DND-41 (cell line): Measurements from ENCODE around the gene ARHGEF4.

Experiments used
- ATAC-seq: fragments of 200-7000 bp; cut with Tn5 transposase; 3 replicates; pipeline ENCODE4 v1.9.1; 2021; ENCODE audit warnings: low read depth; ENCODE audit not compliant: insufficient read depth
- DNase-seq: peaks from one replicate; pipeline ENCODE4 v3.0.0-alpha.2; 2020
- H2AFZ ChIP-seq: 2 replicates; pipeline ENCODE4 v1.6.0; 2012; ENCODE audit warnings: low read depth, low read length
- H3K27ac ChIP-seq: 2 replicates; pipeline ENCODE4 v1.5.1; 2012; ENCODE audit warnings: low read length, inconsistent platforms
- H3K27me3 ChIP-seq: fragments of 200-600 bp; sonication (generic); 2 replicates; pipeline ENCODE4 v1.6.0; 2012; ENCODE audit warnings: low read length, mild to moderate bottlenecking, inconsistent platforms; ENCODE audit not compliant: insufficient read depth, poor library complexity
- H3K36me3 ChIP-seq: 2 replicates; pipeline ENCODE4 v1.5.1; 2012; ENCODE audit warnings: low read length, inconsistent platforms; ENCODE audit not compliant: insufficient read depth
- H3K4me1 ChIP-seq: 2 replicates; pipeline ENCODE4 v1.5.1; 2012; ENCODE audit warnings: mild to moderate bottlenecking, low read length; ENCODE audit not compliant: insufficient read depth
- H3K4me2 ChIP-seq: 2 replicates; pipeline ENCODE4 v1.6.0; 2012; ENCODE audit warnings: mild to moderate bottlenecking, moderate library complexity, low read length, inconsistent platforms; ENCODE audit not compliant: insufficient read depth
- H3K4me3 ChIP-seq, 2 experiments: fragments of 200-600 bp in 1 of 2; shearing (Covaris generic) in 1 of 2; 2 replicates each; pipeline ENCODE4 v1.5.1; 2012 to 2016; ENCODE audit warnings: inconsistent platforms in 2 of 2, low read length in 2 of 2, mild to moderate bottlenecking in 2 of 2, low read depth in 1 of 2, moderate library complexity in 1 of 2
- H3K79me2 ChIP-seq: 2 replicates; pipeline ENCODE4 v1.6.0; 2012; ENCODE audit warnings: low read length, inconsistent platforms; ENCODE audit not compliant: insufficient read depth
- H3K9ac ChIP-seq: 2 replicates; pipeline ENCODE4 v1.6.0; 2012; ENCODE audit warnings: low read depth, mild to moderate bottlenecking, inconsistent platforms, low read length, moderate library complexity
- H3K9me3 ChIP-seq: 2 replicates; pipeline ENCODE4 v1.5.1; 2012; ENCODE audit warnings: low read length, moderate library complexity, mild to moderate bottlenecking, inconsistent platforms; ENCODE audit not compliant: insufficient read depth, severe bottlenecking
- H4K20me1 ChIP-seq: 2 replicates; pipeline ENCODE4 v1.6.0; 2012; ENCODE audit warnings: low read length; ENCODE audit not compliant: insufficient read depth
- EZH2 ChIP-seq: IDR thresholded peaks from 3 replicates; pipeline ENCODE4 v1.6.1; 2012; ENCODE audit warnings: borderline replicate concordance, low read depth, mild to moderate bottlenecking, moderate library complexity, low read length, inconsistent platforms; ENCODE audit not compliant: severe bottlenecking
- TF ChIP-seq, protein P1 (sequence below): IDR thresholded peaks from 2 replicates; pipeline ENCODE4 v1.5.1; 2012; ENCODE audit warnings: borderline replicate concordance, low read length, moderate library complexity, mild to moderate bottlenecking; ENCODE audit not compliant: poor library complexity, severe bottlenecking; ENCODE audit errors: extremely low read depth

ARHGEF4 gene

DNA sequence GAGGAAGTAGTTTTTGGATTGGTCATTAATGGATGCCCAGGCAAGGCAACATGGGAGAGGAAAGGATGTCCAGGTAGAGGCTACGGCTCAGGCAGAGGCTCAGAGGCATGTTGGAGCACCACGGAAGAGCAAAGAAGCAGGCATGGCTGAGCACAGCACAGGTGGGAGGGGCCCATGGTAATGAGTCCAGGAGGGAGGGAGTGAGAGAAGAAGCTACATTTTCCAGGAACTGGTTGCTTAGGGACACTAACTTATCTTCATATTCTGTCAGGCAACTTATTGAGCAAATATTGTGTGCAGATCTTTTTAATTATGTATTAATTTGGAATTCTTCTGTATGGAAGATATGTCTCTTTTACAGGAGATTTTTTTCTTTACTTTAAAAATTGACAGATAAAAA is 42.2 kb downstream of the ARHGEF4 start:
- H3K9ac ChIP-seq: no peak overlapping the region

DNA sequence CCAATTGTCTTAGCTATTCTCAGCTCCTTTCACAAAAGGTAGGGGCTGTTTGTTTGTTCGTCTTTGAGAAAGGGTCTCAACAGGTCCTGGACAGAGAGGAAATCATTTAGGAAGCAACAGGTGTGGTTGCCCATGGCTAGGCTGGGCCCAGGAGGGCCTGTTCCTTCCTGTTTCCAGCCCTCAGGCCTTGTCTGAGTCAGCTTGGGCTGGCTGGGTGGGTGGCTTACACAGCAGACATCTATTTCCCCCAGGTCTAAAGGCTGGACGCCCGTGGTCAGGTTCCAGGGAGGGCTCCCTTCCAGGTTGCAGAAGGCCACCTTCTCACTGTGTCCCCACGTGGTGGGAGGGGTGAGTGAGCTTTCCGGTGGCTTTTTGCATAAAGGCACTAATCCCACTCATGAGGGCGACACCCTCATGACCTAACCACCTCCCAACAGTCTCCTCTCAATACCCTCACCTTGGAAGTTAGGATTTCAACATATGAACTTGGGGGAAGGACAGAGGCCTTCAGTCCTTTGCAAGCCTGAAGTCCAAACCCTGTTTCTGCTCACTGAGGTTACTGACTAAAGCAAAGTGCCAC is 45.5 kb downstream of the ARHGEF4 start:
- ATAC-seq (no peak), DNase-seq (no peak)
- TF ChIP-seq EZH2: no peak
- TF ChIP-seq, protein P1, sequence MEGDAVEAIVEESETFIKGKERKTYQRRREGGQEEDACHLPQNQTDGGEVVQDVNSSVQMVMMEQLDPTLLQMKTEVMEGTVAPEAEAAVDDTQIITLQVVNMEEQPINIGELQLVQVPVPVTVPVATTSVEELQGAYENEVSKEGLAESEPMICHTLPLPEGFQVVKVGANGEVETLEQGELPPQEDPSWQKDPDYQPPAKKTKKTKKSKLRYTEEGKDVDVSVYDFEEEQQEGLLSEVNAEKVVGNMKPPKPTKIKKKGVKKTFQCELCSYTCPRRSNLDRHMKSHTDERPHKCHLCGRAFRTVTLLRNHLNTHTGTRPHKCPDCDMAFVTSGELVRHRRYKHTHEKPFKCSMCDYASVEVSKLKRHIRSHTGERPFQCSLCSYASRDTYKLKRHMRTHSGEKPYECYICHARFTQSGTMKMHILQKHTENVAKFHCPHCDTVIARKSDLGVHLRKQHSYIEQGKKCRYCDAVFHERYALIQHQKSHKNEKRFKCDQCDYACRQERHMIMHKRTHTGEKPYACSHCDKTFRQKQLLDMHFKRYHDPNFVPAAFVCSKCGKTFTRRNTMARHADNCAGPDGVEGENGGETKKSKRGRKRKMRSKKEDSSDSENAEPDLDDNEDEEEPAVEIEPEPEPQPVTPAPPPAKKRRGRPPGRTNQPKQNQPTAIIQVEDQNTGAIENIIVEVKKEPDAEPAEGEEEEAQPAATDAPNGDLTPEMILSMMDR: no peak
- H2AFZ ChIP-seq: no peak overlapping the region
- H3K9me3 ChIP-seq: no peaks in the 10 kb centered on the region
- H3K27ac ChIP-seq: no peak overlapping the region
- no peaks in the 10 kb centered on the region for H4K20me1 ChIP-seq
- H3K4me2 ChIP-seq: no peak overlapping the region
- H3K36me3 ChIP-seq: no peaks in the 10 kb centered on the region
- H3K79me2 ChIP-seq: no peaks in the 10 kb centered on the region
- H3K27me3 ChIP-seq: peaks cover 3% of the 10 kb centered on the region
- H3K9ac ChIP-seq: no peak overlapping the region
- H3K4me3 ChIP-seq: no peak overlapping the region
- H3K4me1 ChIP-seq: no peaks in the 10 kb centered on the region

More for the DNA sequence above, 42.2 kb downstream of the ARHGEF4 start:
- H3K4me3 ChIP-seq: no peak overlapping the region
- ATAC-seq: no peak
- H3K27me3 ChIP-seq: peaks cover 3% of the 10 kb centered on the region
- H4K20me1 ChIP-seq: no peaks in the 10 kb centered on the region
- TF ChIP-seq EZH2: no peak
- TF ChIP-seq, protein P1: no peak
- DNase-seq: no peak
- no peak overlapping the region for H3K27ac ChIP-seq
- no peak overlapping the region for H3K4me2 ChIP-seq
- H3K4me1 ChIP-seq: no peaks in the 10 kb centered on the region
- H3K9me3 ChIP-seq: no peaks in the 10 kb centered on the region
- H3K79me2 ChIP-seq: no peaks in the 10 kb centered on the region
- H2AFZ ChIP-seq: no peak overlapping the region
- H3K36me3 ChIP-seq: no peaks in the 10 kb centered on the region

DNA sequence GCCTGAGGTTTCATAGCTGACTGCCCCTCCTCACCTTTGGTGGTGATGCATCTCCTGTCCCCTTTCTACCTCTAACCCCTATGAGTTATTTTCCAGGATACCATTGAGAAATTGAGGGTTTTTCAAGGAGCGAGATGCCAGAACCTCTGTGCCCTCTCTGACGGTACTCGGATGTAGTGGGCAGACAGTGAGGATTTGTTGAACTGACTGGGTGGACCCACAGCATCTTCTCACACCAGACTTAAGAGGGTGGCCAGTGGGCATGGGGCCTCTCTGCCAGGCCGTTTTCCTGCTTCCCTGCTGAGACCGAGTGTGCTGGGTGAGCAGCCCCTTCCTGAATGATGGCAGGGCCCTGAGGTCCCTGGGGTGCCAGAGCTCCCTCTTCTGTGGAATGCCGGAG is 46.3 kb downstream of the ARHGEF4 start:
- Histone ChIP-seq H4K20me1 (no peaks in the 10 kb centered on the region), H3K36me3 (no peaks in the 10 kb centered on the region), H3K9me3 (no peaks in the 10 kb centered on the region), H3K27me3 (peaks cover 3% of the 10 kb centered on the region), H2AFZ (no peak overlapping the region), H3K4me2 (no peak overlapping the region), H3K4me1 (no peaks in the 10 kb centered on the region), H3K4me3 (no peak overlapping the region), H3K27ac (no peak overlapping the region), H3K79me2 (no peaks in the 10 kb centered on the region), H3K9ac (no peak overlapping the region)
- TF ChIP-seq, protein P1: no peak
- no peak for TF ChIP-seq EZH2
- DNase-seq: no peak
- ATAC-seq: no peak
